HCT116 (cell line): ENCODE results near the gene USP48. TPM values are rescaled to one million over a fixed set of nuclear protein-coding genes. Genes with fewer than 3 reads are reported as not detected.

Experiments used
- ATAC-seq: fragments of 200-7000 bp; cut with Tn5 transposase; 2 replicates; pipeline ENCODE4 v1.9.1; 2020; ENCODE audit warnings: mild to moderate bottlenecking, moderate library complexity
- BruUV-seq: library from RNA; stranded (reverse); fragments of 400-500 nt; replicated peaks from 2 replicates; lab custom pipeline; 2021; lab: Mats Ljungman, UMichigan
- CTCF ChIA-PET: fragments of 300-600 bp; sonication (Branson Sonifier 250); formaldehyde crosslinking; loops from one replicate; lab custom pipeline; 2021; ENCODE audit warnings: antibody characterized with exemption; lab: Charles Lee
- POLR2A ChIA-PET: fragments of 300-600, 350-600 bp; sonication (Branson Sonifier 250); formaldehyde crosslinking; loops from one replicate; lab custom pipeline; 2021; ENCODE audit warnings: antibody characterized with exemption; lab: Charles Lee
- RAD21 ChIA-PET, 2 experiments: fragments of 300-600 bp; sonication (Branson Sonifier 250); formaldehyde crosslinking; loops; one replicate each; lab custom pipeline; 2023; ENCODE audit warnings: low total read pairs in 2 of 2; ENCODE audit not compliant: uncharacterized antibody in 2 of 2, unreplicated experiment in 2 of 2, low non-redundant PET in 1 of 2; lab: Charles Lee
- DNase-seq: peaks from one replicate; pipeline ENCODE4 v3.0.0-alpha.2; 2010; ENCODE audit warnings: low read depth, low spot score
- H2AFZ ChIP-seq: fragments of 200-600 bp; shearing (Covaris generic), sonication (generic); 2 replicates; pipeline ENCODE4 v1.6.1; 2017; ENCODE audit warnings: low read depth, mixed run types, mixed read lengths, antibody characterized with exemption, low read length; ENCODE audit not compliant: poor library complexity, severe bottlenecking
- H3K27ac ChIP-seq: 2 replicates; pipeline ENCODE4 v1.5.1; 2012; ENCODE audit warnings: low read depth, low read length
- H3K27me3 ChIP-seq: fragments of 200-600 bp; sonication (generic); 2 replicates; pipeline ENCODE4 v1.6.1; 2016; ENCODE audit warnings: mixed run types, low read length, mixed read lengths; ENCODE audit not compliant: insufficient read depth
- H3K36me3 ChIP-seq, 2 experiments: fragments of 200-500 bp in 1 of 2; fragments of 200-600 bp in 1 of 2; sonication (Bioruptor generic) in 1 of 2; sonication (generic) in 1 of 2; 2 replicates each; pipeline versions ENCODE4 v1.5.1 to v1.6.1; 2014 to 2016; ENCODE audit warnings: low read length in 2 of 2, inconsistent platforms in 1 of 2, mixed read lengths in 1 of 2, mixed run types in 1 of 2; ENCODE audit not compliant: insufficient read depth in 2 of 2, control insufficient read depth in 1 of 2
- H3K4me1 ChIP-seq, 2 experiments: fragments of 200-600 bp in 1 of 2; sonication (generic) in 1 of 2; 2 replicates each; pipeline versions ENCODE4 v1.5.1 to v1.6.1; 2012 to 2017; ENCODE audit warnings: low read length in 2 of 2, inconsistent platforms in 1 of 2, mild to moderate bottlenecking in 1 of 2, mixed read lengths in 1 of 2, mixed run types in 1 of 2, moderate library complexity in 1 of 2; ENCODE audit not compliant: insufficient read depth in 2 of 2, control insufficient read depth in 1 of 2
- H3K4me2 ChIP-seq: fragments of 200-600 bp; sonication (generic); 2 replicates; pipeline ENCODE4 v1.6.1; 2017; ENCODE audit warnings: mixed run types, low read length, mixed read lengths
- H3K4me3 ChIP-seq, 2 experiments: fragments of 200-600 bp in 1 of 2; sonication (generic) in 1 of 2; replicated peaks in 1 of 2; 2 replicates each; pipeline ENCODE4 v1.5.1; 2011 to 2016; ENCODE audit warnings: low read length in 2 of 2, control low read depth in 1 of 2, low read depth in 1 of 2, mild to moderate bottlenecking in 1 of 2, mixed read lengths in 1 of 2, mixed run types in 1 of 2
- H3K79me2 ChIP-seq: fragments of 200-600 bp; sonication (generic); 2 replicates; pipeline ENCODE4 v1.6.1; 2017; ENCODE audit warnings: mild to moderate bottlenecking, mixed run types, low read length, moderate library complexity, mixed read lengths; ENCODE audit not compliant: insufficient read depth
- H3K9ac ChIP-seq: fragments of 200-600 bp; sonication (generic); 2 replicates; pipeline ENCODE4 v1.6.1; 2016; ENCODE audit warnings: low read length, mixed read lengths
- H3K9me2 ChIP-seq: fragments of 200-600 bp; sonication (generic), shearing (Covaris generic); 2 replicates; pipeline ENCODE4 v1.6.1; 2017; ENCODE audit warnings: mixed run types, mild to moderate bottlenecking, moderate library complexity; ENCODE audit not compliant: insufficient read depth
- H3K9me3 ChIP-seq, 2 experiments: fragments of 200-500 bp in 1 of 2; fragments of 200-600 bp in 1 of 2; sonication (Bioruptor generic) in 1 of 2; sonication (generic) in 1 of 2; 2 replicates each; pipeline ENCODE4 v1.6.1; 2014 to 2017; ENCODE audit warnings: low read length in 2 of 2, mixed read lengths in 2 of 2, inconsistent platforms in 1 of 2, low read depth in 1 of 2, mild to moderate bottlenecking in 1 of 2, mixed run types in 1 of 2, moderate library complexity in 1 of 2; ENCODE audit not compliant: control insufficient read depth in 1 of 2, insufficient read depth in 1 of 2
- H4K20me1 ChIP-seq: fragments of 200-600 bp; sonication (generic), shearing (Covaris generic); 2 replicates; pipeline ENCODE4 v1.6.1; 2017; ENCODE audit warnings: mixed run types, mild to moderate bottlenecking, moderate library complexity; ENCODE audit not compliant: insufficient read depth
- CBX3 ChIP-seq: IDR thresholded peaks from 2 replicates; pipeline ENCODE4 v1.6.1; 2012; ENCODE audit warnings: low read depth
- CEBPB ChIP-seq: IDR thresholded peaks from 2 replicates; pipeline ENCODE4 v1.6.1; 2012; ENCODE audit warnings: low read depth
- CTCF ChIP-seq, 3 experiments: fragments of 200-600 bp in 1 of 3; sonication (generic) in 1 of 3; IDR thresholded peaks in 2 of 3; conservative IDR thresholded peaks in 1 of 3; 2 replicates each; pipeline ENCODE4 v1.5.1; 2012 to 2017; ENCODE audit warnings: low read depth in 2 of 3, low read length in 2 of 3, antibody characterized with exemption in 1 of 3, borderline replicate concordance in 1 of 3, control low read depth in 1 of 3, mild to moderate bottlenecking in 1 of 3, mixed read lengths in 1 of 3, mixed run types in 1 of 3, moderate library complexity in 1 of 3; ENCODE audit not compliant: insufficient read depth in 1 of 3
- ELF1 ChIP-seq: IDR thresholded peaks from 2 replicates; pipeline ENCODE4 v1.6.1; 2012; ENCODE audit warnings: low read depth, borderline replicate concordance
- EZH2 ChIP-seq: fragments of 200-600 bp; sonication (generic); IDR thresholded peaks from 2 replicates; pipeline ENCODE4 v1.6.1; 2017; ENCODE audit warnings: antibody characterized with exemption, mixed run types
- POLR2A ChIP-seq: IDR thresholded peaks from 2 replicates; pipeline ENCODE4 v1.7.0; 2011; ENCODE audit warnings: borderline replicate concordance; ENCODE audit not compliant: insufficient read depth, insufficient read length; ENCODE audit errors: extremely low read depth
- TCF7L2 ChIP-seq: IDR thresholded peaks from 2 replicates; pipeline ENCODE4 v1.7.0; 2011; ENCODE audit warnings: borderline replicate concordance, inconsistent platforms; ENCODE audit not compliant: insufficient read depth, insufficient read length; ENCODE audit errors: extremely low read depth
- intact Hi-C: fragments of 100-400 bp; cut with micrococcal nuclease; formaldehyde crosslinking; loops from 2 replicates; pipeline ENCODE4 v1.10.0; 2022
- total RNA-seq: library from RNA; stranded (reverse); gene quantifications from one replicate; pipeline ENCODE4 v1.2.1, GENCODE V29; 2021; ENCODE audit not compliant: unreplicated experiment
- TF ChIP-seq, protein P1 (sequence below): IDR thresholded peaks from 2 replicates; pipeline ENCODE4 v1.6.1; 2012

USP48 gene
- total RNA-seq, 1 experiment from 2014 or later, result 54.8 TPM

DNA sequence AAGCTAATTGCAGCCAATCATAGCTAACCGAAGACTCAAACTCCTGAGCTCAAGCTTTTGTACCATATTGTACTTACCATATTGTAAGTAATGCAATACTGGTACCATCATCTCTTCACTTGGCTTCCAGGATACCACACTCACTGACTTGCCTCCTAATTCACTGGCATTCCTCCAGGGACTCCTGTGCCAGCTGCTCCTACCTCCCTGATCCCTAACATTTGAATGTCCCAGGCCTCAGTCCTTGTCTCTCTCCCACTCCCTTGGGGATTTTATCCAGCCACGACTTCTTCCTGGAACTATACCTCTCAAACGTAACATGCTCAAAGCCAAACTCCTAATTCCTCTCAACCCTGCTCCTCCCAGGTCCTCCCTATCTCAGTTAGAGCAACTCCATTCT is 33.8 kb downstream of the USP48 start:
- H3K9ac ChIP-seq, result no peak overlapping the region
- H3K4me1 ChIP-seq, result no peaks in the 10 kb centered on the region
- no peak overlapping the region for H2AFZ ChIP-seq
- ChIA-PET POLR2A (no interaction called here), RAD21 (no interaction called here), CTCF (no interaction called here)
- ATAC-seq (no peak), DNase-seq (no peak)
- no peak overlapping the region for H3K27ac ChIP-seq
- H4K20me1 ChIP-seq, result no peaks in the 10 kb centered on the region
- TF ChIP-seq ELF1 (no peak), CEBPB (no peak), EZH2 (no peak), CBX3 (no peak)
- no peaks in the 10 kb centered on the region for H3K27me3 ChIP-seq
- peaks cover under 1 to 18% of the 10 kb centered on the region in 2 experiments; a peak in 2 of 4 replicates for H3K36me3 ChIP-seq
- intact Hi-C loops, result no loop called here
- H3K79me2 ChIP-seq, result peaks cover 2% of the 10 kb centered on the region; the same call in 1 of the 2 replicates
- no peak overlapping the region for H3K4me3 ChIP-seq
- H3K9me2 ChIP-seq, result no peaks in the 10 kb centered on the region
- no peak overlapping the region for H3K4me2 ChIP-seq
- BruUV-seq, result no TSS peak
- H3K9me3 ChIP-seq, result no peaks in the 10 kb centered on the region

DNA sequence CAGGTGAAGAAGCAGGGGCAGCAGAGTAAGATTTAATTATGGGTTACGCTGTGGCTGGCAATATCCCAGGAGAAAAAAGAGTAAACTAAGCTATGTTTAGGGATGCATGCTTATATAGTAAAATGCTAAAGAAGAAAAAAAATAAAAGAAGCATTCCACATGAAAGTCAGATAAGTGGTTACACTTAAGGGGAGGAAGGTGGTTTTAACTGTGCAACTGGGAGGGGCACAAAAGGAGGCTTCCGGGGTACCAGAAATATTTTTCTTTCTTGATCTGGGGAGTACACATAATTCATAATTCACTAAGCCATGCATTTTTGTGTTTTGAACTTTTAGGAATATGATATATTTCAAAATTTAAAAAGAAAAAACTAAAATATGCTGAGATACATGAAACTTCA is 39.5 kb downstream of the USP48 start:
- Histone ChIP-seq H3K4me1 (no peaks in the 10 kb centered on the region), H3K9me3 (no peaks in the 10 kb centered on the region), H3K9me2 (no peaks in the 10 kb centered on the region), H2AFZ (no peak overlapping the region), H3K27me3 (no peaks in the 10 kb centered on the region), H4K20me1 (no peaks in the 10 kb centered on the region), H3K4me3 (no peak overlapping the region), H3K36me3 (peaks cover 4 to 5% of the 10 kb centered on the region in 2 experiments; a peak in 1 of 4 replicates), H3K9ac (no peak overlapping the region), H3K4me2 (no peak overlapping the region), H3K79me2 (no peaks in the 10 kb centered on the region), H3K27ac (no peak overlapping the region)
- ATAC-seq (no peak), DNase-seq (no peak)
- no TSS peak for BruUV-seq
- intact Hi-C loops, result no loop called here
- TF ChIP-seq POLR2A (no peak), CEBPB (no peak), TCF7L2 (no peak), EZH2 (no peak), CTCF (IDR thresholded peaks at IDR 0.05 in 2 of 3, conservative IDR thresholded peaks at IDR 0.05 in 1 of 3; ENCODE audit: borderline replicate concordance in 1 of 3, insufficient read depth in 1 of 3, low read depth in 2 of 3, low read length in 2 of 3) (no peak)
- TF ChIP-seq, protein P1, sequence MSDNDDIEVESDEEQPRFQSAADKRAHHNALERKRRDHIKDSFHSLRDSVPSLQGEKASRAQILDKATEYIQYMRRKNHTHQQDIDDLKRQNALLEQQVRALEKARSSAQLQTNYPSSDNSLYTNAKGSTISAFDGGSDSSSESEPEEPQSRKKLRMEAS, result no peak
- RAD21 ChIA-PET, result no interaction called here
- CTCF ChIA-PET, result no interaction called here
- POLR2A ChIA-PET, result no interaction called here
